ENCODE results near the gene SLC29A2.
"Not testable (repeated sequence)": the region's sequence is repeated elsewhere in the genome, so short reads cannot be mapped to it uniquely, and the experiment has no call there.

The SLC29A2 gene

DNA sequence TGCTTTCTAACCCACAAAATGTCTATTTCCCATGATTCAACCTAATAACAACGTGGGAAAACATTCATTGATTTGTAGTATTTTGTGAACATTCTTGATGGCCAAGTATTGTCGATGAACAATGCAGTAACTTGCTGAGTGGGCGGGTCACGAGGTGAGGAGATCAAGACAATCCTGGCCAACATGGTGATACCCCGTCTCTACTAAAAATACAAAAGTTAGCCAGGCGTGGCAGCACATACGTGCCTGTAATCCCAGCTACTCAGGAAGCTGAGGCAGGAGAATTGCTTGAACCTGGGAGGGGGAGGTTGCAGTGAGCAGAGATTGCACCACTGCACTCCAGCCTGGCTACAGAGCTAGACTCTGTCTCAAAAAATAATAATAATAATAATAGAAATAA lies 8.7 kb upstream of the SLC29A2 start:
- peak; percentile 7 for DNase-seq

DNA sequence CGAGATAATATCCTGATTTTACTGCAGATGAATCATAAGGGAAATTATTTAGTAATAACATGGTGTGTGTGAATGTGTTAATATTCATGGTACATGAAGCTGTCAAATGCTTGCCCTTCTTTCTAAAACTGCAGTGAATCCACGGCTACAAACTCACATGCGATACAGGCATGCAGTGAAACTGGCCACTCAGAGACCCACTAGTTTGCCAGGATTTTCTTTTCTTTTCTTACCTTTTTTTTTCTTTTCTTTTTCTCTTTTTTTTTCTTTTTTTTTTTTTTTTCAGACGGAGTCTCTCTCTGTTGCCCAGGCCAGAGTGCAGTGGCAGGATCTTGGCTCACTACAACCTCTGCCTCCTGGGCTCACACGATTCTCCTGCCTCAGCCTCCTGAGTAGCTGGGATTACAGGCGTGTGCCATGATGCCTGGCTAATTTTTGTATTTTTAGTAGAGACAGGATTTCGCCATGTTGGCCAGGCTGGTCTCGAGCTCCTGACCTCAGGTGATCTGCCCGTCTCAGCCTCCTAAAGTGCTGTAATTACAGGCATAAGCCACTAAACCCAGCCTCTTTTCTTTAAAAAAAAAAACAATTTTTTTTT lies 2.2 kb upstream of the SLC29A2 start:
- DNase-seq: not testable (repeated sequence)

DNA sequence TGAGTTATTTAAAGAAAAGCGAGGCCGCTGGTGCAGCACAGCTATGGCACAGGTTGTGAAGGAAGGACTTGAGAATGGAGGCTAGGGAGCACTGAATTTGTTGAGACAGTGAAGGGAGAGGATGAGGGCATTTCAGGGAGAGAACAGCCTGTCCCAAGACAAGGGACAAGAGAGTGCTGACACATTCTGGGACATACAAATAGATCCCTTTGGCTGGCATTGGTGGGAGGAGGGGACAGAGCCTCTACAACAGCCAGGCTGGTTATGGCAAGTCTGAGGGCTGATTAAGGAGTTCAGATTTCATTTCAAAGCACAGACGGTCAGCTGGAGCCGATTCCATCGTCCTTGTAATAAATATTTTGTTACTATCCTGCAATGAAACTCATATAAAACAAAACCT lies 1.7 kb upstream of the SLC29A2 start:
- DNase-seq: no peak

DNA sequence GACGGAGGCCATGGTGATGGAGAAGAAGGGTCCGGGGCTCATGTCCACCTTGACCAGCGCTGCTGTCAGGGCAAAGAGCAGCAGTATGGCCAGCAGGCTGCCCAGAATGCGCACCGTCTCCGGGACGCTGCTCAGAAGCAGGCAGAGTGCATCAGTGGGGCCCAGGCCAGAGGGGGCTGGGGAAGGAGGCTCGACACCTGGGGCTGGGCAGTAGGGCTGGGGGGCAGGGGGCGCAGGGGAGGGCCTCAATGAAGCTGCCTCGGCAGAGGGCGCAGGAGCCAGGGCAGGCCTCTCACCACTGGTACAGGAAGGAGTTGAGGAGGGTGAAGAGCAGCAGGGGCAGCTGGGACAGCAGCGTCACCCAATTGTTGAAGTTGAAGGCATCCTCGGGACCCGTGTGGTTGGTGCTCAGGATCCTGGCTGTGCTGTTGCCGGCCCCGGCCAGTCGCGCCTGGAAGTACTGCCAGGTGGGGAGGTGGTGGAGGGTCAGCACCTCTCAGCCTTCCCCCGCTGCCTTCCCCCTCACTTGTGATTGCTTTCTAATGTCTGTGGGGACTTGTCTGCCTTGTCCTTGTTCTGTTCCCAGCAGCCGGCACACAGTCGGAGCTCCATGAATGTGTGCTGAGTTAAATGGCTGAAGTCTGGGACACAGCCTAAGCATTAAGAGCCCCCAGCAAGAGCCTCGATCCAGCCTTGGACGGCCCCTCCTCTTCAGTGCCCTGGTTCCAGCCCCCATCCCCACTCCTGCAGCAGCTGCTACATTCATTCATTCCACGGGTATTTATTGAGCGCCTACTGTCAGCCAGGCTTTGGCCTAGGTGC lies 2.3 kb downstream of the SLC29A2 start:
- no peak for DNase-seq

DNA sequence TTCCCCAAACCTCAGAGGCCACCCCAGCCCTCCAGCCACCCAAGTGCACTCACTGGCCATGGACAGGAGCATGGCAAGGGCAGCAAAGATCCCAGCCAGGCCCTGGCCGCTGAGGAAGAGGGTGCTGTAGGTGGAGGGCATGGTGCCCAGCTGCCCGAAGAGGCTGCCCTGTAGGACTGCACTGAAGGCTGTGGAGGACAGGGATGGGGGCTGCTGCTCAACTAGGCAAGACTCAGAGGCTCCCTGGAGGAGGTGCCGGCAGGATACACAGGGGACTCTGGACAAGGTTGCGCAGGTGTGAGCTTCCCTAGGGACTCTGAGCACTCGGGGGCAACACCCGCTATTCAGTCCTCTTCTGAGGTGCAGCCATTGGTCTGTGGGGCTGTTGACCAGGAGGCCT lies 3.1 kb downstream of the SLC29A2 start:
- no peak for DNase-seq

DNA sequence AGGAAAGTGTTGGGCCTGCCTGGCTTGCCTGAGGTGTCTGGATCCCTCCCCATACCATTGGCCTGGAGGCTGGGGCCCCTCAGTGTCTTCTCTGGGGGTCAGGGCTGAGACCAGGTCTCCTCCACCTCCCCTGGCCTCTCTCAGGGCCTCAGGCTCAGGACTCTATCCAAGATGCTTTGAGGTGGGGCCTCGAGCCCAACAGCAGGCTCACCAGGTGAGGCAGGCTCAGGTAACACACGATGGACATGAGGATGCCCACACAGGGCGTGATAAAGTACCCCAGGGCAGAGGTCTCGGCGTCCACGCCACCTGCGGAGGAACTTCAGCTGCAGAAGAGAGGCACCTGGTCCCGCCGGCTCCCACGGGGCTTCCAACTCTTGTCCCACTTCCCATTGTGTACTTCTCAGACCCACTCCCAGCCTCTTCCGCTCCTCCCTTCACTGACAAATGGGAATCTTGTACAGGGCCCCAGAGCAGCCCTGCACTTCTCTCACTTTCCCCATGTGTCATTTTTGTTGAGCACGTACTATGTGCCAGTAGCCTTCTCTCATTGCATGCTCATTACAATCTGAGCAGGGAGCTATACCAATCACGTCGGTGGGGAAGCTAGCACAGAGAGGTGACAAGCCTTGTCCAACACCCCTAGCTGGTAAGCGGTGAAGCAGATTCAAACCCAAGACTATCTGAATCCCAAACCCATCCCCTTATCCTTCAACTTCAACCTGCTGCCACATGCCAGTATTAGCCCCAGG lies 3.8 kb downstream of the SLC29A2 start:
- no peak for DNase-seq

DNA sequence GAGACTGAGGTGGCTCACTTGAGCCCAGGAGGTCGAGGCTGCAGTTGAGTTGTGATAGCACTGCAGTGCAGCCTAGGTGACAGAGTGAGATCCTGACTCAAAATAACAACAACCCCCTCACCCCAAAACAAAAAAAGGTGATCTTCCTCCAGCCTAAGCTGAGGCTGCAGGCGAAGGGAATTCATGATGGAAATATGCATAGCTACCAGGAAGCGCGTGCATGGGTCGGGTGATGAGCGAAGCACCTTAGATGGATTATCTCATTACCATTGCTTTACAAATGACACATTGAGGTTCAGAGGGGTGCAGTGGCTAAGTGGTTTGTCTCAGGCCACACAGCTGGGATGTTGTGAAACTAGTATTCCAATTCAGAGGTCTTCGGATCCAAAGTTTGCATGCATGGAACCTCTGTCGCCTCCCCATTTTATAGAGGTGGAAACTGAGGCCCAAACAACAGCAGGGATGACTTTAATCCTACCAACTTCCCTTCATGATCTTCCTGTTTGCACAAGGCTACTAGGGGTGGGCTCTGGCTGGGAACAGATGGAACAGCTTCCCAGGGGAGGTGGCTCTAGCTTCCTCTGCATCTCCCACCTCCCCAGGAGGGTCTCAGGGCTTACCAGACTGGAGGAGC lies 4.6 kb downstream of the SLC29A2 start:
- DNase-seq: no peak

DNA sequence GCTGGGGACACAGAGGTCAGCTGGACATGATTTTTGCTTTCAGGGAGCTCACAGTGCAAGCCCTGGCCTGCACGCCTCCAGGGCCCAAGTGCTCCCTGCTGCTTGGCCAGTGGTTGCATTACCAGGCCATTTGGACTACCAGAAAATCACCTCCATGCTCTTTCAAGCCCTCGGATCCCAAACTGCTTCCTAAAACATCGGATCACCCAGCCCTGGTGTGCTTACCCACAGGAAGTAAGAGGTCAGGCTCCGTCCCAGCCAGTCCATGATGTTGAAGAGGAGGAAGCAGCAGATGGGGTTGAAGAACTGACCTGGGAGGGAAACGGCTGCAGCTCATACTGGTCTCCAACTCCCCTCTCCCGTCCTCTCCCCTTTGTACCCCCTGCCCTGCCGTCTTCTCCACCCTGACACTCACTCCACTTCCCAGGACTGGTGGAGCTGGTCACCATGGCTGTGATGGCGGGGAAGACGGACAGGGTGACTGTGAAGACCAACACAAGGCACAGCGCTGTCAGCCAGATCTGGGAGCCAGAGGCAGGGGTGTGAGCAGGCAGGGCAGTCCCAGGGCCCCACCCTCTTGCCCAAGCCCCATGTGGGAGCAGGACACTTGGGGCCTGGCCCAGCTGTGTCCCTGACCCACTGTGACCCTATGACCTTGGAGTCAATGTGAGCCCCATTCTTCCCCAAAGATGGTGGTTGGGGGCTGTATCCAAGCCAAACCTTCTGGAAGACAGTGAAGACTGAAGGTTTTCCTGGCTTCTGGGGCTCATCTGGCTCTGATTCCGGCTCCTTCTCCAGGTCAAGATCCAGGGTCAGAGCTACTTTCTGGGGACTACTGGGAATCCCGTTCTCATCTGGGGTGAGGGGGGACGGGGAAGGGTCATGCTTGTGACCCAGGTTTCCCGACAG lies 5.6 kb downstream of the SLC29A2 start:
- DNase-seq: no peak

DNA sequence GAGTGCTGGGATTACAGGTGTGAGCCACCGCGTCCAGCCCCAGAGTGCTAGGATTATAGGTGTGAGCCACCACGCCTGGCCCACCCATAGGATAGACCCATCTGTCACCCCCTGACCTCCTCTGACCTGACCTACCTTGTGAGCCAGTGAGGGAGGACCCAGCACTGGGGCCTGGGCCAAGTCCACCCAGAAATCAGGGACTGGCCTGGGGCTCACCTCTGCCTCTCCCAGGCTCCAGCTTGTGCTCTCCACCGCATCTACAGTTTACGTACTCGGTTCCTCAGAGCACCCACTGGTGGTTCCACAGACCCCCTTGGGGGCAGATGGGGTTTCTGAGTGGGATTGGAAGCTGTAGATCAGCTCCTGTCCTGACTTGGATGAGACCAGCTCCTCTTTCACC lies 6.4 kb downstream of the SLC29A2 start:
- DNase-seq: no peak

DNA sequence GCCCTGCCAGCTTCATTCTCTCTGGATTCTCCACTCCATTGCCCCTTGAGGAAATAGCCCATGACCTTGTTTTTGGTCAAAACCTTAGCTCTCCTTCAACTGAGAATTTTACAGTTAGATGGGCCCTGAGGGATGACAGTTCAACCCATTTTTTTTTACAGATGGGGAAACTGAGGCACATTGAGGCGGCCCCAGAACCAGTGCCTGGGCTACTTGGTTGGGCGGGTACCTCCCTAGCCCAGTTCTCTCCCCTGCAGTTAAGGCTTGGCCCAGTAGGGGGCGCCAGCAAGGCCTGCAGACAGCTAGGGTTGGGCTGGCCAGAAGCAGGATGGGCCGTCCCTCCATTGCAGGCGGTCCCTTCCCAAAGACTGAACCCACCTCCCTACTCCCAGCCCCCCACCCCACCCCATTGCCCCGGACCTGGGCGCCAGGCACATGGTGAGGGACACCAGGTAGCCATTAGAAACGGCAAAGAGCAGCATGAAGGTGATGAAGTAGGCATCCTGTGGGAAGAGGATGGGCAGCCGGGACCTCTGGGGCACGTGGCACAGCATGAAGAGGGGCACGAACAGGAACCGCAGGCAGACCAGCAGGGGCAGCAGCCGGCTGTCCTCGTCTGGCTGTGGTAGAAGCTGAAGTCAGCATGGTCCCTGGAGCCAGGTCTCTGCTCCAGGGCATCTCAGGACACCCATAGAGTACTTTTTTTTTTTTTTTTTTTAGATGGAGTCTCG lies 7.6 kb downstream of the SLC29A2 start:
- DNase-seq: peak; percentile 56

DNA sequence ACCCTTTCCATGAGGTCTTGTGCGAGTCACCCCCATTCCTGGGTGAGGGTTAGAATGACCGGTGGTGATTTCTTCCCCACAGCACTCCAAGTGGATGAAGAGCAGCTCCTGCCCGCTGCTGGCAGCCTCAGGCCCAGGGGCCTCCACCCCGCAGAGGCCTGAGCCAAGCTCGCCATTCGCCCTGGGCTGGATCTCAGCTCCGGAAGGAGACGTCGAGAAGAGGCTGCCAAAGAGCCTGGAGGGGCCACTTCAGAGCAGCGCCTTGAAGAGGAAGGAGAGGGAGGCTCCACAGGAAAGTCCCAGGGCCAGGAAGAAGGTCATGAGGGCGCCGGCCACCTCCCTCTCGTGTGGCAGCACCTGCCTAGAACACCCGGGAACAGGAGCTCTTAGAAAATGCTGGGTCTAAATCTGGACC lies 8.4 kb downstream of the SLC29A2 start:
- no peak for DNase-seq

DNA sequence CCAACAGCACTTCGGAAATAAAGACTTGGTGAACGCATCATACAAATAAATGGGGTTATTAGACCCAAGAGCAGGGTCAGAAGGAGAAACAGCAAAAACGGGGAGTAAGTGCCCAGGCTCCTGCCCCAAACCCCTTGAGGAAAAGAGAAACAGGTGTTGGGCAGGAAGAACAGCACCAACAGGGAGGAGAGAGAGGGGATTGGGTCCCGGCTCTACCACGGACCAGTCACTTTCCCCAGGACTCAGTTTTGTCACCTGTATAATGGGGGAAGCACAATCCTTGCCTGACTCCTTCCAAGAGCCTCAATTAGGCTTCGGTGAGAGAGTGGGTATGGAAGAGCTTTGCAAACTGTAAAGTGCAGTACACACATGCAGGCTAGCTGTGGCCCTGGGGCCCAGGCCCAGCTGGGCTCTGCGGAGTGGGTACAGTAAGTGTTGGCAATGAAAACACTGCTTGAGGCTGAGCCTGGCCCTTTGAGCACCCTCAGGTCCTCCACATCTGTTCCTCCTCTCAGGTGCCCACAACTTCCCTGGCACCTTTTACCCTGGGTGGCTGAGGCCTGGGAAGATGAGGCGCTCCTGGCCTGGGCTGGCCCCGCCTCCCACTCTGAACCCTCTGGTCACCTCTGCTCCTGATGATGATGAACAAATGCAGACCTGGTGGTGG lies 8.9 kb downstream of the SLC29A2 start:
- no peak for DNase-seq

DNA sequence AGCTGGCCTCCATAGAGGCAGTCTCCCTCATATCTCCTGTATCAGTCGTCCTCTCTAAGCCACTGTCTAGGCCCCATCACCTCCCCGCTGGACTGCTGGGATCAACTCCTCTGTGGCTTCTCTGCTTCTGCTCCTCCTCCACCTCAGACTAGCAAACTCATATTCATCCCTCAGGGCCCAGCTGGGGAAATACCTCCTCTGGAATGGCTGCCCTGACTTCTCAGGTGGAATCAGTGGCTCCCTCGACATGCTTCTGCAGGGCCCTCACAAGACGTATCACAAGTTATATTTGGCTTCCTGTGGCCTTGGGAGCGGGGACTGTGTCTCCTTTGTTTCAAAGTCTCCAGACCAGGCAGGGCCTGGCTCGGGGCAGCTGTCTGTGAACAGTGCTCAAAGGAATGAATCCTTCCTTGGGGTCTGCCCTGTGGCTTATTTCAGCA lies 10.0 kb downstream of the SLC29A2 start:
- no peak for DNase-seq

DNA sequence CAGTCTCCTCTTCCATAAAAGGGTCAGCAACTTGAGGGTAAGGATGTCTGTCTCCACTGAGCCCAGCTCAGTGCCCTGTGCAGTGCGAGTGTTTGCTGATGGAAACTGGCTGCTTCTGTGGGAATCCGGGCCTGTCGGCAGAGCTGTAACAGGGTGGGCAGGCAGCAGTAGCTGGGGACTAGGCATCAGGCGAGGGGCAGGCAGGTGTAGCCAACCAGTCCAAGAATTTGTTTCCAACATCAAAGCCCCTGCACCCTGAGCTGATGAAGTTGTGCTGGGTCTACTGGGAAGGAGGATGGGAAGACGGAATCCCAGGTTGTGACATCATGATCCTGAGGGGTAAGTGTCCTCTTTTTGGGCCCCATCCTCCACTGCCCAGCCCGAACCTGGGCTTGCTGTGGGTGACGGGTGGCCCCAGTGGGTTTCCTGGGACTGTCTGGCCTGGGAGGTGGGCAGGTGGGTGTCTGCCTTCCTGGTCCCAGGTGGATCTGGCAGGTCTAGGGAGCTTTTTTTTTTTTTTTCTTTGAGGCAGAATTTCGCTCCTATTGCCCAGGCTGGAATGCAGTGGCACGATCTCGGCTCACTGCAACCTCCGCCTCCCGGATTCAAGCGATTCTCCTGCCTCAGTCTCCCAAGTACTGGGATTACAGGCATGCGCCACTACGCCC lies 11.0 kb downstream of the SLC29A2 start:
- no peak for DNase-seq

DNA sequence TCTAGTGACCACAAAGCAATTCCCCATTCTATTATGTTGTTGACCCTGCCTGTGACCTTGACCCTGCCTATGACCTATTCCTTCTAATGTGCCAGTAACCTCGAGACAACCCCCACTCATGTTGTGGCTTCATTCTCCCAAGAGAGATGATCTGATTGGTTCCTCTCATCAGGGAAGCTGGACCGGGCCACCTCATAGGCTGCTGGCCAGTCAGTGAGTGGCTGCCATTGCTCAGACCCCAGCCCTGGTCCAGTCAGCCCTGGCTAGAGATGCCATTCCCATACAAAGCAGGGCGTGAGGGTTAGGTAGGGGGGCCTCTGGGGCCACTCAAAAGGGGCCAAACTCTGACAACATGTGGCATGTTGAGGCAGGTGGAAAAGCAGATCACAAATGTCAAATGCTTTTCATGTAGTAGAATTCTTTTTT lies 11.9 kb downstream of the SLC29A2 start:
- DNase-seq: no peak

DNA sequence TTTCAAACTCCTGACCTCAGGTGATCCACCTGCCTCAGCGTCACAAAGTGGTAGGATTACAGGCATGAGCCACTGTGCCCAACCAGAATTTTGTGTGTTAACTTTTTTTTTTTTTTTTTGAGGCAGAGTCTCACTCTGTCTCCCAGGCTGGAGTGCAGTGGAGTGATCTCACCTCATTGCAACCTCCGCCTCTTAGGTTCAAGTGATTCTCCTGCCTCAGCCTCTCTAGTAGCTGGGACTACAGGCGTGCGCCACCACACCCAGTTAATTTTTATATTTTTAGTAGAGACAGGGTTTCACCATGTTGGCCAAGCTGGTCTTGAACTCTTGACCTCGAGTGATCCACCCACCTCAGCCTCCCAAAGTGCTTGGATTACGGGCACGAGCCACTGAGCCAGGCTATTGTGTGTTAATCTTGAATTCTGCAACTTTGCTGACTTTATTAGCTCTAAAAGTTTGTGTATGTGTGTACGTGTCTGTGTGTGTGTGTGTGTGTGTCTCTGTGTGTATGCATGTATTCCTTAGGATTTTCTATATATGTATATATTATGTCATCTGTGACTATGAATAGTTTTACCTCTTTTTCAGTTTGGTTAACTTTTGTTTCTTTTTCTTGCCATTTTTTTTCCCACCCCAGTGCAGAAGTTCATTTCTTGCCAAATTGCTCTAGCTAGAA lies 20.9 kb downstream of the SLC29A2 start:
- DNase-seq: not testable (repeated sequence)

DNA sequence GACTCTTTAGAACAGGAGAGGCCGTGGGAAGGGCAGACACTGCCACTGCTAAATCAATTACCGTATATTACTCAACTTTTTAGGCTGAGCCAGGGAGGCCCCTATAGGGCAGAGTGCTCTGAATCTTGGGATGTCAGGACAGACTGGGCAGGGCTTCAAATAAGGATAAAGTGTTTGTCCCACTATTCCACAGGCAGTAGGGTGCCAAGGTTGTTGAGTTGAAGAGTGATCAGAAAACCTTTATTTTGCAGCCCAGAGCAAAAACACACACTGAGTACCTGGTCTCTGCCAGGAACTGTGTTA lies 22.5 kb downstream of the SLC29A2 start:
- no peak for DNase-seq

DNA sequence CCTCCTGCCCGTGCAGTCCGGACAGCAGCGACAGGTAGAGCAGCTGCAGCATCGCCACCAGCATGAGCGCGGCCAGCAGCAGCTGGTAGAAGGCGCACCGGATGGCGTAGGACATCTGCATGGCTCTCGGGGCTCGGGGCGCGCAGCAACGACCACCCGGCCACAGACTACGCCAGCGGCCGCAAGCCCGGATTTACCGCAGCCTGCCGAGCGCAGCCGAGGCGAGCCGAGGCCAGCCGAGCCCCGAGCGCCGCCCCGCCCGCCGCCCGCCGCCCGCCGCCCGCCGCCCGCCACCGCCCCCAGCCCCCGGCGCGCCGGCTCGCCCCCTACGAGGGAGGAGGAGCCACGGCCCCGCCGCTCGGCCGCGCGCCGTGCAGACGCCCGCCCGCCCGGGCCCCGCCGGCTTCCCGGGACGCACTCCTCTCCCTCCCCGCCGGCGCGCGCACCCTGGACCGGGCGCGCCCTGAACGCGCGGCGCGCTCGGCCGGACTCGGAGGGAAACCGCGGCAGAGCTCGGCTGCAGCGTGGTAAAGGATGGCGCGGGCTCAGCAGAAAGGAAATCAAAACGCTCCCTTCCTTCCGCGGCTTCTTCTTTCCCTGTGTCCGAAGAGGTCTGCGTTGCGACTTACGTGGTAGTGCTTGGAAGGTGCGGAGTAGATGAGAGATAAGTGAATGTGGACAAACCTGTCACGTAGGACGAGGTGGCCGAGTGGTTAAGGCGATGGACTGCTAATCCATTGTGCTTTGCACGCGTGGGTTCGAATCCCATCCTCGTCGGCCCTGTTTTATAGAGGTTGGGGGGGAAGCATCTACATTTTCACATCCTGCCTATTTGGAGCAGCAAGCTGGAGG lies 23.9 kb downstream of the SLC29A2 start, which contains the start of gene B4GAT1:
Gene B4GAT1 (minus strand): TSS at position 205 of the 852 bp plus-strand sequence. CDS start 84 bp downstream, at position 121.
- peak; percentile 79 for DNase-seq

All from inflammatory macrophage treated with lipopolysaccharide for 4 hours (primary cell).